Stomach (tissue), 4 donors: Measurements from ENCODE around the gene PSTPIP1.

Experiments
- EP300 ChIP-seq: sonication (generic); formaldehyde crosslinking; IDR thresholded peaks from one replicate; pipeline ENCODE4 v1.6.1; 2017; ENCODE audit warnings: antibody characterized with exemption
- POLR2A ChIP-seq, 4 donors: fragments of 450-650 bp; IDR thresholded peaks; one replicate each; pipeline ENCODE4 v1.6.1; 2016; ENCODE audit warnings: antibody characterized with exemption in 4 of 4, control low read depth in 2 of 4, mild to moderate bottlenecking in 1 of 4, moderate library complexity in 1 of 4
- POLR2AphosphoS5 ChIP-seq, 3 donors: sonication (generic); formaldehyde crosslinking; IDR thresholded peaks; one replicate each; pipeline ENCODE4 v1.6.1; 2016; ENCODE audit warnings: antibody characterized with exemption in 3 of 3
- TF ChIP-seq, protein P1 (sequence below), 7 experiments: fragments of 450-650 bp in 4 of 7; fragments of 200-600 bp in 3 of 7; sonication (generic) in 3 of 7; IDR thresholded peaks; one replicate each; pipeline ENCODE4 v1.5.1; 2016 to 2019; ENCODE audit warnings: antibody characterized with exemption in 7 of 7, control low read depth in 2 of 7, mild to moderate bottlenecking in 1 of 7

DNA sequence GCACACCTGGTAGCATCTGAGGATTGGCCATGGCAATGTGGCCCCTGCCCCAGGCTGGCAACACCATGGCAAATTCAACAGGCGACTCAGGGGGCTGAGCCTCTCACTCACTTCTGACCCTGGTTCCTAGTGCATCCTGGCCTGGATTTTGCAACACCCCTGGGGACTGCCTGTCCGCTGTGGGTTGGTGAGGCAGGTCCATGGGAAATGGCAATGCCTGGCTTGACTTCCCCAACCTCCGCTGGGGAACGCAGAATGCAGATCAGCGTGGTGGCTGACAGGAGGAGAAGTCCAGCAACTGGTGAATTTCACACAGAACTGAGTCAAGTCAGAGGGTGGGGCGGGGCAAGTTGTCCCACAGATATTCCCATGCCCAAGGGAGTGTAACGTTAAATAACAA is 3.9 kb upstream of the PSTPIP1 start:
- TF ChIP-seq POLR2A (IDR thresholded peaks at IDR 0.05) (no peak), POLR2AphosphoS5 (IDR thresholded peaks at IDR 0.05) (no peak), EP300 (no peak)
- TF ChIP-seq, protein P1, sequence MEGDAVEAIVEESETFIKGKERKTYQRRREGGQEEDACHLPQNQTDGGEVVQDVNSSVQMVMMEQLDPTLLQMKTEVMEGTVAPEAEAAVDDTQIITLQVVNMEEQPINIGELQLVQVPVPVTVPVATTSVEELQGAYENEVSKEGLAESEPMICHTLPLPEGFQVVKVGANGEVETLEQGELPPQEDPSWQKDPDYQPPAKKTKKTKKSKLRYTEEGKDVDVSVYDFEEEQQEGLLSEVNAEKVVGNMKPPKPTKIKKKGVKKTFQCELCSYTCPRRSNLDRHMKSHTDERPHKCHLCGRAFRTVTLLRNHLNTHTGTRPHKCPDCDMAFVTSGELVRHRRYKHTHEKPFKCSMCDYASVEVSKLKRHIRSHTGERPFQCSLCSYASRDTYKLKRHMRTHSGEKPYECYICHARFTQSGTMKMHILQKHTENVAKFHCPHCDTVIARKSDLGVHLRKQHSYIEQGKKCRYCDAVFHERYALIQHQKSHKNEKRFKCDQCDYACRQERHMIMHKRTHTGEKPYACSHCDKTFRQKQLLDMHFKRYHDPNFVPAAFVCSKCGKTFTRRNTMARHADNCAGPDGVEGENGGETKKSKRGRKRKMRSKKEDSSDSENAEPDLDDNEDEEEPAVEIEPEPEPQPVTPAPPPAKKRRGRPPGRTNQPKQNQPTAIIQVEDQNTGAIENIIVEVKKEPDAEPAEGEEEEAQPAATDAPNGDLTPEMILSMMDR (IDR thresholded peaks at IDR 0.05), result no peak
